Measurements from ENCODE around the gene AWAT1.
"Not testable (repeated sequence)": the region's sequence is repeated elsewhere in the genome, so short reads cannot be mapped to it uniquely, and the experiment has no call there.

AWAT1 gene

GRCh38 chrX:70226048-70226447 lies 8.4 kb upstream of the AWAT1 start:
- H3K27me3 ChIP-seq (replicated peaks in 2 of 5; ENCODE audit: control insufficient read depth in 4 of 5, insufficient read depth in 5 of 5, low read length in 4 of 5): no peaks in the 10 kb centered on the region
- H3K27ac ChIP-seq (ENCODE audit: insufficient read depth in 1 of 2, low read depth in 1 of 2, low read length in 2 of 2, poor library complexity in 1 of 2, severe bottlenecking in 2 of 2): no peak overlapping the region
- no peaks in the 10 kb centered on the region for H3K4me1 ChIP-seq (ENCODE audit: control extremely low read depth in 1 of 4, control insufficient read depth in 4 of 4, insufficient read depth in 4 of 4, low read length in 3 of 4)
- H3K36me3 ChIP-seq (ENCODE audit: control insufficient read depth in 4 of 4, insufficient read depth in 4 of 4, low read length in 3 of 4): no peaks in the 10 kb centered on the region
- H3K4me3 ChIP-seq (ENCODE audit: control insufficient read depth in 1 of 7, extremely low read depth in 1 of 7, insufficient read depth in 4 of 7, low read depth in 2 of 7, low read length in 6 of 7): no peak overlapping the region
- H3K9me3 ChIP-seq (ENCODE audit: control extremely low read depth in 1 of 5, control insufficient read depth in 4 of 5, insufficient read depth in 2 of 5, low read depth in 1 of 5, low read length in 4 of 5): no peaks in the 10 kb centered on the region
- CTCF ChIA-PET: no interaction called here
- POLR2A ChIA-PET: no interaction called here
- DNase-seq: no peak

- Histone ChIP-seq H3K27me3 (replicated peaks in 2 of 5; ENCODE audit: control insufficient read depth in 4 of 5, insufficient read depth in 5 of 5, low read length in 4 of 5) (no peaks in the 10 kb centered on the region), H3K27ac (ENCODE audit: insufficient read depth in 1 of 2, low read depth in 1 of 2, low read length in 2 of 2, poor library complexity in 1 of 2, severe bottlenecking in 2 of 2) (no peak overlapping the region), H3K9me3 (ENCODE audit: control extremely low read depth in 1 of 5, control insufficient read depth in 4 of 5, insufficient read depth in 2 of 5, low read depth in 1 of 5, low read length in 4 of 5) (no peaks in the 10 kb centered on the region), H3K4me1 (ENCODE audit: control extremely low read depth in 1 of 4, control insufficient read depth in 4 of 4, insufficient read depth in 4 of 4, low read length in 3 of 4) (no peaks in the 10 kb centered on the region), H3K36me3 (ENCODE audit: control insufficient read depth in 4 of 4, insufficient read depth in 4 of 4, low read length in 3 of 4) (no peaks in the 10 kb centered on the region), H3K4me3 (ENCODE audit: control insufficient read depth in 1 of 7, extremely low read depth in 1 of 7, insufficient read depth in 4 of 7, low read depth in 2 of 7, low read length in 6 of 7) (no peak overlapping the region)
- ChIA-PET CTCF (no interaction called here), POLR2A (no interaction called here)
- DNase-seq: no peak
- no CpG with 5 or more reads among the region's 2 CpGs for WGBS (ENCODE audit: insufficient coverage)
Observed at GRCh38 chrX:70226687-70227086, 7.8 kb upstream of the AWAT1 start.

- H3K27ac ChIP-seq (ENCODE audit: insufficient read depth in 1 of 2, low read depth in 1 of 2, low read length in 2 of 2, poor library complexity in 1 of 2, severe bottlenecking in 2 of 2): no peak overlapping the region
- POLR2A ChIA-PET: no interaction called here
- no peaks in the 10 kb centered on the region for H3K9me3 ChIP-seq (ENCODE audit: control extremely low read depth in 1 of 5, control insufficient read depth in 4 of 5, insufficient read depth in 2 of 5, low read depth in 1 of 5, low read length in 4 of 5)
- H3K27me3 ChIP-seq (replicated peaks in 2 of 5; ENCODE audit: control insufficient read depth in 4 of 5, insufficient read depth in 5 of 5, low read length in 4 of 5): no peaks in the 10 kb centered on the region
- H3K4me3 ChIP-seq (ENCODE audit: control insufficient read depth in 1 of 7, extremely low read depth in 1 of 7, insufficient read depth in 4 of 7, low read depth in 2 of 7, low read length in 6 of 7): no peak overlapping the region
- 54% methylated on average over 4 of the region's 4 CpGs for WGBS (ENCODE audit: insufficient coverage)
- H3K36me3 ChIP-seq (ENCODE audit: control insufficient read depth in 4 of 4, insufficient read depth in 4 of 4, low read length in 3 of 4): no peaks in the 10 kb centered on the region
- DNase-seq: no peak
- H3K4me1 ChIP-seq (ENCODE audit: control extremely low read depth in 1 of 4, control insufficient read depth in 4 of 4, insufficient read depth in 4 of 4, low read length in 3 of 4): no peaks in the 10 kb centered on the region
- CTCF ChIA-PET: no interaction called here
Observed at GRCh38 chrX:70231666-70232065, 2.8 kb upstream of the AWAT1 start.

- Histone ChIP-seq H3K4me3 (ENCODE audit: control insufficient read depth in 1 of 7, extremely low read depth in 1 of 7, insufficient read depth in 4 of 7, low read depth in 2 of 7, low read length in 6 of 7) (no peak overlapping the region), H3K9me3 (ENCODE audit: control extremely low read depth in 1 of 5, control insufficient read depth in 4 of 5, insufficient read depth in 2 of 5, low read depth in 1 of 5, low read length in 4 of 5) (no peaks in the 10 kb centered on the region), H3K27ac (ENCODE audit: insufficient read depth in 1 of 2, low read depth in 1 of 2, low read length in 2 of 2, poor library complexity in 1 of 2, severe bottlenecking in 2 of 2) (no peak overlapping the region), H3K27me3 (replicated peaks in 2 of 5; ENCODE audit: control insufficient read depth in 4 of 5, insufficient read depth in 5 of 5, low read length in 4 of 5) (no peaks in the 10 kb centered on the region), H3K4me1 (ENCODE audit: control extremely low read depth in 1 of 4, control insufficient read depth in 4 of 4, insufficient read depth in 4 of 4, low read length in 3 of 4) (no peaks in the 10 kb centered on the region), H3K36me3 (ENCODE audit: control insufficient read depth in 4 of 4, insufficient read depth in 4 of 4, low read length in 3 of 4) (no peaks in the 10 kb centered on the region)
- ChIA-PET POLR2A (no interaction called here), CTCF (no interaction called here)
- WGBS (ENCODE audit: insufficient coverage): 80% methylated on average over 1 of the region's 1 CpG
- peak in 1 of 3 donors; percentile 1 for DNase-seq
Observed at GRCh38 chrX:70240751-70241150, 6.3 kb downstream of the AWAT1 start.

- ChIA-PET POLR2A (no interaction called here), CTCF (no interaction called here)
- Histone ChIP-seq H3K9me3 (ENCODE audit: control extremely low read depth in 1 of 5, control insufficient read depth in 4 of 5, insufficient read depth in 2 of 5, low read depth in 1 of 5, low read length in 4 of 5) (no peaks in the 10 kb centered on the region), H3K36me3 (ENCODE audit: control insufficient read depth in 4 of 4, insufficient read depth in 4 of 4, low read length in 3 of 4) (no peaks in the 10 kb centered on the region), H3K27ac (ENCODE audit: insufficient read depth in 1 of 2, low read depth in 1 of 2, low read length in 2 of 2, poor library complexity in 1 of 2, severe bottlenecking in 2 of 2) (no peak overlapping the region), H3K27me3 (replicated peaks in 2 of 5; ENCODE audit: control insufficient read depth in 4 of 5, insufficient read depth in 5 of 5, low read length in 4 of 5) (no peaks in the 10 kb centered on the region), H3K4me1 (ENCODE audit: control extremely low read depth in 1 of 4, control insufficient read depth in 4 of 4, insufficient read depth in 4 of 4, low read length in 3 of 4) (no peaks in the 10 kb centered on the region), H3K4me3 (ENCODE audit: control insufficient read depth in 1 of 7, extremely low read depth in 1 of 7, insufficient read depth in 4 of 7, low read depth in 2 of 7, low read length in 6 of 7) (no peak overlapping the region)
- 80% methylated on average over 2 of the region's 2 CpGs for WGBS (ENCODE audit: insufficient coverage)
- no peak for DNase-seq
Observed at GRCh38 chrX:70241501-70241900, 7.0 kb downstream of the AWAT1 start.

GRCh38 chrX:70243601-70244000 lies 9.1 kb downstream of the AWAT1 start:
- POLR2A ChIA-PET; H3K4me1 ChIP-seq (ENCODE audit: control extremely low read depth in 1 of 4, control insufficient read depth in 4 of 4, insufficient read depth in 4 of 4, low read length in 3 of 4); H3K4me3 ChIP-seq (ENCODE audit: control insufficient read depth in 1 of 7, extremely low read depth in 1 of 7, insufficient read depth in 4 of 7, low read depth in 2 of 7, low read length in 6 of 7); CTCF ChIA-PET; DNase-seq; H3K9me3 ChIP-seq (ENCODE audit: control extremely low read depth in 1 of 5, control insufficient read depth in 4 of 5, insufficient read depth in 2 of 5, low read depth in 1 of 5, low read length in 4 of 5); H3K27me3 ChIP-seq (replicated peaks in 2 of 5; ENCODE audit: control insufficient read depth in 4 of 5, insufficient read depth in 5 of 5, low read length in 4 of 5); H3K27ac ChIP-seq (ENCODE audit: insufficient read depth in 1 of 2, low read depth in 1 of 2, low read length in 2 of 2, poor library complexity in 1 of 2, severe bottlenecking in 2 of 2); H3K36me3 ChIP-seq (ENCODE audit: control insufficient read depth in 4 of 4, insufficient read depth in 4 of 4, low read length in 3 of 4): not testable (repeated sequence)
- 82% methylated on average over 2 of the region's 5 CpGs for WGBS (ENCODE audit: insufficient coverage)

- Histone ChIP-seq H3K9me3 (ENCODE audit: control extremely low read depth in 1 of 5, control insufficient read depth in 4 of 5, insufficient read depth in 2 of 5, low read depth in 1 of 5, low read length in 4 of 5) (no peaks in the 10 kb centered on the region), H3K27me3 (replicated peaks in 2 of 5; ENCODE audit: control insufficient read depth in 4 of 5, insufficient read depth in 5 of 5, low read length in 4 of 5) (no peaks in the 10 kb centered on the region), H3K36me3 (ENCODE audit: control insufficient read depth in 4 of 4, insufficient read depth in 4 of 4, low read length in 3 of 4) (no peaks in the 10 kb centered on the region), H3K4me1 (ENCODE audit: control extremely low read depth in 1 of 4, control insufficient read depth in 4 of 4, insufficient read depth in 4 of 4, low read length in 3 of 4) (no peaks in the 10 kb centered on the region), H3K4me3 (ENCODE audit: control insufficient read depth in 1 of 7, extremely low read depth in 1 of 7, insufficient read depth in 4 of 7, low read depth in 2 of 7, low read length in 6 of 7) (no peak overlapping the region), H3K27ac (ENCODE audit: insufficient read depth in 1 of 2, low read depth in 1 of 2, low read length in 2 of 2, poor library complexity in 1 of 2, severe bottlenecking in 2 of 2) (no peak overlapping the region)
- ChIA-PET POLR2A (no interaction called here), CTCF (no interaction called here)
- 85% methylated on average over 3 of the region's 6 CpGs for WGBS (ENCODE audit: insufficient coverage)
- DNase-seq: no peak
Observed at GRCh38 chrX:70244881-70245280, 10.4 kb downstream of the AWAT1 start.

- ChIA-PET POLR2A (no interaction called here), CTCF (no interaction called here)
- Histone ChIP-seq H3K4me3 (ENCODE audit: control insufficient read depth in 1 of 7, extremely low read depth in 1 of 7, insufficient read depth in 4 of 7, low read depth in 2 of 7, low read length in 6 of 7) (no peak overlapping the region), H3K36me3 (ENCODE audit: control insufficient read depth in 4 of 4, insufficient read depth in 4 of 4, low read length in 3 of 4) (no peaks in the 10 kb centered on the region), H3K27ac (ENCODE audit: insufficient read depth in 1 of 2, low read depth in 1 of 2, low read length in 2 of 2, poor library complexity in 1 of 2, severe bottlenecking in 2 of 2) (no peak overlapping the region), H3K9me3 (ENCODE audit: control extremely low read depth in 1 of 5, control insufficient read depth in 4 of 5, insufficient read depth in 2 of 5, low read depth in 1 of 5, low read length in 4 of 5) (no peaks in the 10 kb centered on the region), H3K27me3 (replicated peaks in 2 of 5; ENCODE audit: control insufficient read depth in 4 of 5, insufficient read depth in 5 of 5, low read length in 4 of 5) (no peaks in the 10 kb centered on the region), H3K4me1 (ENCODE audit: control extremely low read depth in 1 of 4, control insufficient read depth in 4 of 4, insufficient read depth in 4 of 4, low read length in 3 of 4) (no peaks in the 10 kb centered on the region)
- WGBS (ENCODE audit: insufficient coverage): 40% methylated on average over 1 of the region's 2 CpGs
- DNase-seq: no peak
Observed at GRCh38 chrX:70247252-70247651, 12.8 kb downstream of the AWAT1 start.
